Fibroblast of peridontal ligament (primary cell): ENCODE measurements around the gene SERPINF2.
A peak's percentile ranks its signal among the peaks of the same experiment; 100 is the strongest.
"Not testable (repeated sequence)": the region's sequence is repeated elsewhere in the genome, so short reads cannot be mapped to it uniquely, and the experiment has no call there.

Experiments used
- DNase-seq: peaks from one replicate; pipeline ENCODE4 v3.0.0-alpha.2; 2010; ENCODE audit errors: extremely low read depth

The SERPINF2 gene

DNA sequence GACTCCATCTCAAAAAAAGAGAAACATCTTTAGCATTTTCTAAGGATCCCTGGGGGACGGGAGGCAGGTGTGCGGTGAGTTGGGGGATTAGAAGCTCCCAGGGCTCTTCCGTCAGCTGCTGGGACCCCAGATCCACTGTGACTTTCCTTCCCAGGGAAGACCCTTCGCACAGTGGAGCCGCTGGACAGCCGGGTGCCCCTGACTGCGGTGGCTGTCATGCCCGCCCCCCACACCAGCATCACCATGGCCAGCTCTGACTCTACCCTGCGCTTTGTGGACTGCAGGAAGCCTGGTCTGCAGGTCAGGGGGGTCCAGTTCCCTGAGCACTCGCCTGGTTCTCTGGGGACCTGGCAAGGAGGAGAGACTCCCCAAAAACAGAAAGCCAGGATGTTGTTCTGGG, 7.3 kb upstream of the SERPINF2 start:
- DNase-seq: no peak

- DNase-seq: no peak
Observed at GRCh38 chr17:1735834-1736347, 6.8 kb upstream of the SERPINF2 start.

DNA sequence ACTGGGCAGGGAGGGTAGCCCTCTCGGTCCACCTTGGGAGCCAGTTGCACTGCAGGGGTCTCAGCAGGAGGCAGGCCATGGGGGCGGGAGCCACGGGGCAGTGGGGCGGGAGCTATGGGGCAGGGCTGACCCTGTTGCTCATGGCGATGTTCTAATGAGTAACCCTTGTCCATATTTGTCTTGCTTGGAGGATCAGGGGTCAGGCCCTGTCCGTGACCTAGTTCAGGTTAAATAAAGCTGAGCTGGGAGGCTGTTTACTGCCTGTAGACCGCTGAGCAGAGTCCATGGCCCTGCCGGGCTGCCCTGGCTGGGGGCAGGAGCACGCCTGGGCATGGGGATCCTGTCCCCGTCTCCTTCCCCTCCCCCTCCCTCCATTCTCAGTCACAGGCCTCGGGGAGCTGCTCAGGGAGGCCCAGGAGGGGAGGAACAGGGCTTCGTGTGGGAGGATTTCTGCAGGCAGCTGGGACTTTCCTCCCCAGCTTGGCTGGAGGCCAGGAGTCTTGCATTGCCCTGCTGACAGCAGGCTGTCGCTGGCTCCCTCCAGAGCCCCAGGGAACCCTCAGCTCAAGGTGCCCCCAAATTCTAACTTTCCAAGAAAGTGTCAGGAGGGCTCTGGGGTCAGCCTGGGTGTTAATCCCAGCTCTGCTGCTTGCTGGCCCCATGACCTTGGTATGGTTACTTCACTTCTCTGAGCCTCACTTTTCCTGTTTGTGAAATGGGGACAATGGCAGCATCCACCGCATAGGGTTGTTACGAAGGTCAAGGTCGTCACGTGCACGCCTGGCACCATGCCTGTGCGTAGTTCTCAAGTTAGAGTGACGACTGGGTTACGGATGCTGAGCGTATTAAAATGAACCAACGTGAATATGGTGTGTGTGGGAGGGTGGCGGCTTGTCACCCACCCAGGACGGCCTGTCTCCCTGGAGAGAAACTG, 6.1 kb upstream of the SERPINF2 start:
- DNase-seq: peak; percentile 44

GRCh38 chr17:1737531-1738291, 5.0 kb upstream of the SERPINF2 start:
- DNase-seq: no peak

- not testable (repeated sequence) for DNase-seq
Observed at GRCh38 chr17:1741899-1742298, 772 bp upstream of the SERPINF2 start.

DNA sequence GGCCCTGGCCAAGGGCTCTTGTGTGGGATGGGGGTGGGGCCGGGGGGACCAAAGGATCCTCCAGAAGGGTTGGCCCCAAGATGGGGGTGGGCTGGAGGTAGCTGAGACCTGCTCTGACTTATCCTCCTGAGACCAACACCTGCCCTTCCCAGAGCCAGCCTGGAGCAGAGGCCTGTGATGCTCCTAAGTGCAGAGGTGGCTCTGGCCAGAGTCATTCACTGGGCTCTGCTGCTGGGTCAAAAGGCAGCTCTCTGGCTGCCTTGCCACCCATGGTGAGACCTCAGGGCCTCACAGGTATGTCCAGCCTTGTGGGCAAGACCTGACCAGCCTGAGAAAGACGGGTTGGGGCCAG, 393 bp downstream of the SERPINF2 start:
- no peak for DNase-seq

- DNase-seq: no peak
Observed at GRCh38 chr17:1744551-1745512, 2.2 kb downstream of the SERPINF2 start.

- no peak for DNase-seq
Observed at GRCh38 chr17:1745513-1746020, 2.9 kb downstream of the SERPINF2 start.

DNA sequence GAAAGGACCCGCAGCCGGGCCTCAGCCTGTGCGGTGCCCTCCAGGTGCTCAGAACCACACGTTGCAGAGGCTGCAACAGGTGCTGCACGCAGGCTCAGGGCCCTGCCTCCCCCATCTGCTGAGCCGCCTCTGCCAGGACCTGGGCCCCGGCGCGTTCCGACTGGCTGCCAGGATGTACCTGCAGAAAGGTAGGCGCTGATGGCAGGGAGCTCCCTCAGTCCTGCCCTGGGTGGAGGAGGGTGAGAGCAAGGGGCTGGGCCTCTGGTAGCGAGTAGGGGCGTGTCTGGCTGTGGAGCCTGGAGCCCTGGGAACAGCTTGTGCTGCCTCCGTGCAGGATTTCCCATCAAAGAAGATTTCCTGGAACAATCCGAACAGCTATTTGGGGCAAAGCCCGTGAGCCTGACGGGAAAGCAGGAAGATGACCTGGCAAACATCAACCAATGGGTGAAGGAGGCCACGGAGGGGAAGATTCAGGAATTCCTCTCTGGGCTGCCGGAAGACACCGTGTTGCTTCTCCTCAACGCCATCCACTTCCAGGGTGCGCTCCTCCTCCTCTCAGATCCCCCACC, 4.4 kb downstream of the SERPINF2 start:
- no peak for DNase-seq

- no peak for DNase-seq
Observed at GRCh38 chr17:1750628-1751027, 8.0 kb downstream of the SERPINF2 start.

GRCh38 chr17:1752425-1753262, 10.0 kb downstream of the SERPINF2 start:
- no peak for DNase-seq

- no peak for DNase-seq
Observed at GRCh38 chr17:1753767-1754429, 11.2 kb downstream of the SERPINF2 start.

DNA sequence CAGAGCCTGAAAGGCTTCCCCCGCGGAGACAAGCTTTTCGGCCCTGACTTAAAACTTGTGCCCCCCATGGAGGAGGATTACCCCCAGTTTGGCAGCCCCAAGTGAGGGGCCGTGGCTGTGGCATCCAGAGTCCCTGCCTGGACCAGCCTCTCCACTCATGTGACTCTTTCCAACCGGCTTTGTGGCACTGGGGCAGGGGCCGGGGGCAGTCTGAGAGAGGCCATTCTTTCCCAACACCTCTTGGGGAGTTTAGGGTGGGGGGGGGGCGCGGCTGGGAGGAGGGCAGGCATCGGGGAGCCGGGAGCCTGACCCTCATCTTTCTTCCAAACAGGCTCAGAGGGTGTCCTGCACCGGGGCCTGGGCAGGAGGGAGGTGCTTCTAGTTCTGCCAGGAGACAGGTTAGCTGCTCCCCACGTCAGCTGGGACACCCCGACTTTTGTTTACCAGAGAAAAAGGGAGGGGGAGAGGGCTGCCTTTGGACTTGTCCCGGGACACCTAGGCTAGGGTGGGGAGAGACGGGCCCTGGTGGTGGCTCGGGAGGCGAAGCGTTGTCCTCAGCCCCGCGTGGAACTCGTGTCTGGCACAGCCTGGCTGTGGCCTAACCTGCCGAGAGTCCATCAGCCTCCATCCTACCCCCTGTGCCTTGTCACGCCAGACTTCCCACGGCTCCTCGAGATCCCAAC, 11.9 kb downstream of the SERPINF2 start:
- no peak for DNase-seq

DNA sequence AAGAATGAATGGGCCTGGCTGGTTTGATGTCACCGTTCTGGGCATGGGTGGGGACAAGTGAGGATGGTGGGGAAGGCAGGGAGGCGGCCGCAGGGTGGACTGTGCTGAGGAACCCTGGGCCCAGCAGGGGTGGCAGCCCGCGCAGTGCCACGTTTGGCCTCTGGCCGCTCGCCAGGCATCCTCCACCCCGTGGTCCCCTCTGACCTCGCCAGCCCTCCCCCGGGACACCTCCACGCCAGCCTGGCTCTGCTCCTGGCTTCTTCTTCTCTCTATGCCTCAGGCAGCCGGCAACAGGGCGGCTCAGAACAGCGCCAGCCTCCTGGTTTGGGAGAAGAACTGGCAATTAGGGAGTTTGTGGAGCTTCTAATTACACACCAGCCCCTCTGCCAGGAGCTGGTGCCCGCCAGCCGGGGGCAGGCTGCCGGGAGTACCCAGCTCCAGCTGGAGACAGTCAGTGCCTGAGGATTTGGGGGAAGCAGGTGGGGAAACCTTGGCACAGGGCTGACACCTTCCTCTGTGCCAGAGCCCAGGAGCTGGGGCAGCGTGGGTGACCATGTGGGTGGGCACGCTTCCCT, 12.7 kb downstream of the SERPINF2 start:
- no peak for DNase-seq

- DNase-seq: no peak
Observed at GRCh38 chr17:1755827-1756262, 13.2 kb downstream of the SERPINF2 start.

- no peak for DNase-seq
Observed at GRCh38 chr17:1758807-1759206, 16.1 kb downstream of the SERPINF2 start.

DNA sequence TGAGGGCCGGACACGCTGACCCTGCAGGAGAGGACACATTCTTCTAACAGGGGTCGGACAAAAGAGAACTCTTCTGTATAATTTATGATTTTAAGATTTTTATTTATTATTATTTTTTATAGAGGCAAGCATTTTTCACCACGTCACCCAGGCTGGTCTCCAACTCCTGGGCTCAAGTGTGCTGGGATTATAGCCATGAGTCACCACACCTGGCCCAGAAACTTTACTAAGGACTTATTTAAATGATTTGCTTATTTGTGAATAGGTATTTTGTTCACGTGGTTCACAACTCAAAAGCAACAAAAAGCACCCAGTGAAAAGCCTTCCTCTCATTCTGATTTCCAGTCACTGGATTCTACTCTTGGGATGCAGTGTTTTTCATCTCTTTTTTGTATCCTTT, 16.9 kb downstream of the SERPINF2 start:
- no peak for DNase-seq

GRCh38 chr17:1762233-1762900, 19.7 kb downstream of the SERPINF2 start:
- peak; percentile 62 for DNase-seq
